Keratinocyte (primary cell): Measurements from ENCODE around the gene CTSZ. TPM values are rescaled to one million over a fixed set of nuclear protein-coding genes. Genes with fewer than 3 reads are reported as not detected.

Experiments
- DNase-seq: peaks from one replicate; pipeline ENCODE4 v3.0.0-alpha.2; 2011; ENCODE audit warnings: low read depth, missing footprints, low spot score
- FAIRE-seq: peaks from 2 replicates; lab custom pipeline; 2011; peaks lifted over from hg19 to GRCh38; lab: Jason Lieb, UNC
- H2AFZ ChIP-seq: 2 replicates; pipeline ENCODE4 v1.6.0; 2012; ENCODE audit warnings: low read length, control low read depth, inconsistent platforms; ENCODE audit not compliant: control insufficient read depth
- H3K27ac ChIP-seq: 2 replicates; pipeline ENCODE4 v1.5.1; 2011; ENCODE audit warnings: low read length; ENCODE audit not compliant: control insufficient read depth, insufficient read depth
- H3K27me3 ChIP-seq: 3 replicates; pipeline ENCODE4 v1.6.0; 2011; ENCODE audit warnings: low read length; ENCODE audit not compliant: control insufficient read depth, insufficient read depth; ENCODE audit errors: extremely low read depth
- H3K36me3 ChIP-seq, 2 experiments: 2 replicates in 1 of 2; 3 replicates in 1 of 2; pipeline ENCODE4 v1.5.1; 2011; ENCODE audit warnings: low read length in 2 of 2, mild to moderate bottlenecking in 1 of 2; ENCODE audit not compliant: control insufficient read depth in 2 of 2, insufficient read depth in 2 of 2; ENCODE audit errors: extremely low read depth in 1 of 2
- H3K4me1 ChIP-seq: 3 replicates; pipeline ENCODE4 v1.5.1; 2011; ENCODE audit warnings: low read length; ENCODE audit not compliant: control insufficient read depth, insufficient read depth; ENCODE audit errors: extremely low read depth
- H3K4me2 ChIP-seq: 3 replicates; pipeline ENCODE4 v1.6.0; 2011; ENCODE audit warnings: low read depth, low read length; ENCODE audit not compliant: control insufficient read depth, insufficient read depth; ENCODE audit errors: extremely low read depth
- H3K4me3 ChIP-seq, 3 experiments: fragments of 200-600 bp in 1 of 3; sonication (generic) in 1 of 3; 2 replicates in 2 of 3; 3 replicates in 1 of 3; pipeline ENCODE4 v1.5.1; 2011 to 2016; ENCODE audit warnings: low read length in 3 of 3, mild to moderate bottlenecking in 3 of 3, control low read depth in 2 of 3, inconsistent platforms in 1 of 3, low read depth in 1 of 3, mixed read lengths in 1 of 3, mixed run types in 1 of 3, moderate library complexity in 1 of 3; ENCODE audit not compliant: control insufficient read depth in 2 of 3, insufficient read depth in 2 of 3; ENCODE audit errors: extremely low read depth in 1 of 3
- H3K79me2 ChIP-seq: 2 replicates; pipeline ENCODE4 v1.6.0; 2012; ENCODE audit warnings: low read length; ENCODE audit not compliant: control insufficient read depth, insufficient read depth
- H3K9ac ChIP-seq: 3 replicates; pipeline ENCODE4 v1.6.0; 2011; ENCODE audit warnings: low read length; ENCODE audit not compliant: control insufficient read depth, insufficient read depth; ENCODE audit errors: extremely low read depth
- H3K9me1 ChIP-seq: 3 replicates; pipeline ENCODE4 v1.6.0; 2011; ENCODE audit warnings: low read length; ENCODE audit not compliant: control insufficient read depth, insufficient read depth; ENCODE audit errors: extremely low read depth
- H3K9me3 ChIP-seq: 2 replicates; pipeline ENCODE4 v1.5.1; 2012; ENCODE audit warnings: low read depth, low read length; ENCODE audit not compliant: control insufficient read depth
- H4K20me1 ChIP-seq: 3 replicates; pipeline ENCODE4 v1.6.0; 2011; ENCODE audit warnings: low read length; ENCODE audit not compliant: control insufficient read depth, insufficient read depth; ENCODE audit errors: extremely low read depth
- EZH2 ChIP-seq: IDR thresholded peaks from one replicate; pipeline ENCODE4 v1.6.1; 2012; ENCODE audit warnings: inconsistent platforms, mild to moderate bottlenecking, low read length, moderate library complexity
- dilution Hi-C: fragments of 300-500 bp; cut with MboI; formaldehyde crosslinking; loops from one replicate; pipeline ENCODE4 v1.7.0; 2020; ENCODE audit warnings: low sequenced_read_pairs; ENCODE audit not compliant: extremely low pct_ligation_motif_present
- polyA plus RNA-seq, 5 experiments: library from polyadenylated mRNA; depleted of rRNA in 3 of 5; stranded (reverse) in 3 of 5; stranded (forward) in 1 of 5; unstranded in 1 of 5; fragments of >200 nt; gene quantifications; 1 replicate in 1 of 5; 2 replicates in 3 of 5; 3 replicates in 1 of 5; pipeline versions ENCODE4 v1.2.1 to v1.2.3, GENCODE V29; 2011 to 2012; ENCODE audit warnings: missing spikeins in 2 of 5, low read depth in 1 of 5, low replicate concordance in 1 of 5
- TF ChIP-seq, protein P1 (sequence below), 3 experiments: IDR thresholded peaks in 1 of 3; conservative IDR thresholded peaks in 1 of 3; optimal IDR thresholded peaks in 1 of 3; 2 replicates in 2 of 3; 3 replicates in 1 of 3; pipeline versions ENCODE3 to v1.5.1; 2011; ENCODE audit warnings: low read length in 3 of 3, mild to moderate bottlenecking in 3 of 3, moderate library complexity in 2 of 3, control low read depth in 1 of 3, inconsistent platforms in 1 of 3; ENCODE audit not compliant: insufficient read depth in 2 of 3; ENCODE audit errors: extremely low read depth in 1 of 3

Gene CTSZ
- polyA plus RNA-seq, 1 donor (not counting 4 experiments of a cell fraction or from before 2014, with no cell fraction given), result 138 TPM

- Histone ChIP-seq H3K27ac (no peak overlapping the region), H3K9me1 (peaks cover 4% of the 10 kb centered on the region), H4K20me1 (no peaks in the 10 kb centered on the region), H3K4me1 (peaks cover 29% of the 10 kb centered on the region), H3K36me3 (peaks cover 4 to 12% of the 10 kb centered on the region in 2 experiments), H2AFZ (no peak overlapping the region), H3K9ac (no peak overlapping the region), H3K27me3 (no peaks in the 10 kb centered on the region), H3K4me3 (no peak overlapping the region), H3K4me2 (no peak overlapping the region), H3K9me3 (no peaks in the 10 kb centered on the region), H3K79me2 (peaks cover 33% of the 10 kb centered on the region)
- dilution Hi-C loops, result no loop called here
- no peak for DNase-seq
- TF ChIP-seq, protein P1, sequence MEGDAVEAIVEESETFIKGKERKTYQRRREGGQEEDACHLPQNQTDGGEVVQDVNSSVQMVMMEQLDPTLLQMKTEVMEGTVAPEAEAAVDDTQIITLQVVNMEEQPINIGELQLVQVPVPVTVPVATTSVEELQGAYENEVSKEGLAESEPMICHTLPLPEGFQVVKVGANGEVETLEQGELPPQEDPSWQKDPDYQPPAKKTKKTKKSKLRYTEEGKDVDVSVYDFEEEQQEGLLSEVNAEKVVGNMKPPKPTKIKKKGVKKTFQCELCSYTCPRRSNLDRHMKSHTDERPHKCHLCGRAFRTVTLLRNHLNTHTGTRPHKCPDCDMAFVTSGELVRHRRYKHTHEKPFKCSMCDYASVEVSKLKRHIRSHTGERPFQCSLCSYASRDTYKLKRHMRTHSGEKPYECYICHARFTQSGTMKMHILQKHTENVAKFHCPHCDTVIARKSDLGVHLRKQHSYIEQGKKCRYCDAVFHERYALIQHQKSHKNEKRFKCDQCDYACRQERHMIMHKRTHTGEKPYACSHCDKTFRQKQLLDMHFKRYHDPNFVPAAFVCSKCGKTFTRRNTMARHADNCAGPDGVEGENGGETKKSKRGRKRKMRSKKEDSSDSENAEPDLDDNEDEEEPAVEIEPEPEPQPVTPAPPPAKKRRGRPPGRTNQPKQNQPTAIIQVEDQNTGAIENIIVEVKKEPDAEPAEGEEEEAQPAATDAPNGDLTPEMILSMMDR (optimal IDR thresholded peaks at IDR 0.05 in 1 of 3, IDR thresholded peaks at IDR 0.05 in 1 of 3, conservative IDR thresholded peaks at IDR 0.05 in 1 of 3; ENCODE audit: extremely low read depth in 1 of 3, insufficient read depth in 2 of 3, low read length in 3 of 3), result no peak
- TF ChIP-seq EZH2, result no peak
- no peak for FAIRE-seq
These were observed 37.2 kb upstream of the CTSZ start for GRCh38 chr20:59044295-59044694.

DNA sequence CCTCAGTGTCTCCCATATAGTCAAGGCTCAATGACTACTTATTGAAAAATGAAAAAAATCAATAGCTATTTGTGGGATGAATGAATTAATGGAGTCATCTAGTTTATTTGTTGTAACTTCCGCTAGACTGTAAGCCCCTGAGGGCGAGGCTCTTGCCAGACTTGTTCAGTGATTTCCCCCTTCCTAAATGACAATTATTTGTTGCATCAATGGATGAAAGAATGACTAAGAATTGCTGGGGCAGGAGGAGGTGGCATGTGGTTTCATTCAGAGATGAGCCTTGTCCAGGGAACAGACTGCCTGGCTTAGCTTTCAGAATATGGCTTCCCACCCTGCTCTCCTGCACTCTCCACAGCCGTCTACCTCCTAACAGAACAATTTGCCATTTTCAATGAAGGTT, 36.6 kb upstream of the CTSZ start:
- Histone ChIP-seq H3K27ac (no peak overlapping the region), H3K4me2 (peak overlapping the region; percentile 90), H3K79me2 (peaks cover 39% of the 10 kb centered on the region), H3K9ac (no peak overlapping the region), H2AFZ (peak overlapping the region; percentile 57), H3K27me3 (no peaks in the 10 kb centered on the region), H3K9me3 (no peaks in the 10 kb centered on the region), H3K4me3 (no peak overlapping the region), H3K9me1 (peaks cover 4% of the 10 kb centered on the region), H3K4me1 (peaks cover 32% of the 10 kb centered on the region), H3K36me3 (peaks cover 4 to 12% of the 10 kb centered on the region in 2 experiments), H4K20me1 (no peaks in the 10 kb centered on the region)
- FAIRE-seq (no peak), DNase-seq (no peak)
- dilution Hi-C loops, result no loop called here
- TF ChIP-seq EZH2, result no peak
- TF ChIP-seq, protein P1 (optimal IDR thresholded peaks at IDR 0.05 in 1 of 3, IDR thresholded peaks at IDR 0.05 in 1 of 3, conservative IDR thresholded peaks at IDR 0.05 in 1 of 3; ENCODE audit: extremely low read depth in 1 of 3, insufficient read depth in 2 of 3, low read length in 3 of 3), result no peak
